ENCODE measurements around the gene SUGP1. TPM values are rescaled to one million over a fixed set of nuclear protein-coding genes. Genes with fewer than 3 reads are reported as not detected.

The SUGP1 gene
- total RNA-seq, 1 donor from 2014 or later: 40.1 TPM

DNA sequence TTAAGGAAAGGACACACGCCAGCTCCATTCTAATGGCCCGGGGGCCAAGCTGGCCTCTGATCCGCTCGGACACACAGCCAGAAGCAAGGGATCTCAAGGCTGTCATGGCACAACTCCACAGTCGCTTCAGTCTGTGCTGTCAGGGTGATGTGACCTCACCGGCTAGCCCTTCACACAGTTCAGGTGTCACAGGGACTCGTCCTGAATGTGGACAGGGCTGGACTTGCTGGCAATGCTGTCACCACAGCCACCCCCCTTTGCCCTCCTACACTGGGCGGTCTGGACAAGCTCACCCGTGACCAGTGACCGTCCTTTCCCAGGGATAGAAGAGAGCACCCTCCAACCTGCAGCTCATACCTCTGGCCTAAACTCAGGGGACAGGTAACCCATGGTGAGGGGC is 15.2 kb downstream of the SUGP1 start:
- Histone ChIP-seq H3K4me1 (no peaks in the 10 kb centered on the region), H3K9me3 (no peaks in the 10 kb centered on the region), H3K4me3 (no peak overlapping the region), H3K27me3 (no peaks in the 10 kb centered on the region), H3K27ac (no peak overlapping the region), H3K36me3 (peaks cover 95% of the 10 kb centered on the region)
- ATAC-seq (no peak), DNase-seq (no peak)
- intact Hi-C loops (cut with DNase I): no loop called here
- TF ChIP-seq, protein P1, sequence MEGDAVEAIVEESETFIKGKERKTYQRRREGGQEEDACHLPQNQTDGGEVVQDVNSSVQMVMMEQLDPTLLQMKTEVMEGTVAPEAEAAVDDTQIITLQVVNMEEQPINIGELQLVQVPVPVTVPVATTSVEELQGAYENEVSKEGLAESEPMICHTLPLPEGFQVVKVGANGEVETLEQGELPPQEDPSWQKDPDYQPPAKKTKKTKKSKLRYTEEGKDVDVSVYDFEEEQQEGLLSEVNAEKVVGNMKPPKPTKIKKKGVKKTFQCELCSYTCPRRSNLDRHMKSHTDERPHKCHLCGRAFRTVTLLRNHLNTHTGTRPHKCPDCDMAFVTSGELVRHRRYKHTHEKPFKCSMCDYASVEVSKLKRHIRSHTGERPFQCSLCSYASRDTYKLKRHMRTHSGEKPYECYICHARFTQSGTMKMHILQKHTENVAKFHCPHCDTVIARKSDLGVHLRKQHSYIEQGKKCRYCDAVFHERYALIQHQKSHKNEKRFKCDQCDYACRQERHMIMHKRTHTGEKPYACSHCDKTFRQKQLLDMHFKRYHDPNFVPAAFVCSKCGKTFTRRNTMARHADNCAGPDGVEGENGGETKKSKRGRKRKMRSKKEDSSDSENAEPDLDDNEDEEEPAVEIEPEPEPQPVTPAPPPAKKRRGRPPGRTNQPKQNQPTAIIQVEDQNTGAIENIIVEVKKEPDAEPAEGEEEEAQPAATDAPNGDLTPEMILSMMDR (IDR thresholded peaks at IDR 0.05): no peak

DNA sequence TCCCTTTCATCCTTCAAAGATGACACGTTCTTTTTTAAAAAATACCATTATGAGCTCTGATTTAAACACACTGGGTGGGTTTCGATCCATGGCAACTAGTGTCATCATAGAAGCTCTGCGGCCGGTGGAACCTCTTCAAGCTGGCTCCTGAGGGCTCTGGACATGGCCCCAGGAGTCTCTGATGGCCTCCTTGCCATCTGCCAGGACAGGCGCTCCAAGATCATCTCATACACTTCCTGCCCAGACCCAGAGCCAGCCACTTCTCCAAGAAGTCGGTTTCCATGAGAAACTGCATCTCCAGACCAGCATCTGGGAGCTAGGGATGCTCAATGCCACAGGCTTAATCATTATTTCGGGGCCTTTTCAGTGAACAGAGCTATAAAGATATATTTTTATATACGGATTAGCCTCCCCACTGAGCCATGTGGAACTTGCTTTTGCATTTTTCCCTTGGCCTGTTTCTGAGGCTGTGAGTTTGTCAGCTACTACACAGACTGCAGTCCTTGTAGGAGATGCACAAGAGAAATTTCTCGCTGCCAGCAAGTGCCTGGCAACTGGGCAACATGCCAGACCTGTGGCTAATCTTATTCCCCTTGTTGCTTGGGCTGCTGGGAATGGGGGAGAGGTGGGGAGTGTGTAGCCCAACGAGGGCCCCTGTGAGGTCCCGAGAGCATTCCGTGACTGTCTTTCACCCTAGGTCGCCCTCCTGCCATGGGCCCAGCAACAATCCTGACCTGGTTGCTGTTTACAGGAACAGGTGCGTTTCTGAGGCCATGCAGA is 15.9 kb downstream of the SUGP1 start:
- intact Hi-C loops (cut with DNase I): no loop called here
- Histone ChIP-seq H3K36me3 (peaks cover 88% of the 10 kb centered on the region), H3K4me3 (no peak overlapping the region), H3K27me3 (no peaks in the 10 kb centered on the region), H3K27ac (no peak overlapping the region), H3K4me1 (no peaks in the 10 kb centered on the region), H3K9me3 (no peaks in the 10 kb centered on the region)
- TF ChIP-seq, protein P1 (IDR thresholded peaks at IDR 0.05): no peak
- no peak for DNase-seq
- no peak for ATAC-seq

DNA sequence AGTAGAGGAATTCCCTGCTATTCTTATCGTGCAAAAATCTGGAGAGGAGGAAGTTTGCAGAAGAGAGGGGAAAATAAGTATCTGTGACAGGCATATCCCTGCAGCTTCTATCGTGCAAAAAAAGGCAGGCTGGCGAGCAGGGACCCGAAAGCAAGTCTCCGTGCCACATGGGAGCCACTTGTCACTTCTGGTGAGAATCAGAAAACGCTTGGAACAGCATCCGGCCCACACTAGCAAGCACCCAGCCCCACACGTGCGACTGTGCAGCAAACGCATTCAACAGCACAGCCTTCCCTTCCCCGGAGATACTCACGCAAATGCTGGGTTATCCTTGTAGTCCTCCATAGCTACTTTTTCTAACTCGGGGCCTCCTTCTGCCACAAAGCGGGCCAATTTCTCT is 16.9 kb downstream of the SUGP1 start:
- TF ChIP-seq, protein P1 (IDR thresholded peaks at IDR 0.05): no peak
- no peaks in the 10 kb centered on the region for H3K9me3 ChIP-seq
- no peak overlapping the region for H3K4me3 ChIP-seq
- intact Hi-C loops (cut with DNase I): no loop called here
- H3K27me3 ChIP-seq: no peaks in the 10 kb centered on the region
- peaks cover 82% of the 10 kb centered on the region for H3K36me3 ChIP-seq
- no peaks in the 10 kb centered on the region for H3K4me1 ChIP-seq
- no peak for DNase-seq
- no peak overlapping the region for H3K27ac ChIP-seq
- no peak for ATAC-seq

DNA sequence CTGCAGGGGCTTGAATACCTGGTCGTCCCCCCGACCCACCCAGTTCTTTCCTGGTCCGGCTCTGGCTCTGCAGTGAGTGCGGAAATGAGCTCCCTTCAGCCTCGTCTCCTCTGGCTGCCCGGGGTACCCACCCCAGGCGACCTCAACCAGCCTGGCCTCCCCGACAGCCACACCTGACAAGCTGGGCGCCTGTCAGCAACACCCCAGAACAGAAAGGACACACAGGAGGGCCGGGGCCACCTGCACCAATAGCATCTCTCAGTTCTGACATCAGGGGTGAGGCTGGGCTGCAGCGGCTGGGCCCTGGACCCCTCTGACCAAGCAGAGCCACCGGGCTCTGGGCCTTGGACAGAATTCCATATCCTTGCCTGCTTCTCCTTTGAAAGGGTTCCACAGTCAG is 19.7 kb downstream of the SUGP1 start:
- ATAC-seq (no peak), DNase-seq (no peak)
- no peaks in the 10 kb centered on the region for H3K27me3 ChIP-seq
- no peaks in the 10 kb centered on the region for H3K4me1 ChIP-seq
- intact Hi-C loops (cut with DNase I): no loop called here
- no peaks in the 10 kb centered on the region for H3K9me3 ChIP-seq
- no peak overlapping the region for H3K27ac ChIP-seq
- H3K36me3 ChIP-seq: peaks cover 74% of the 10 kb centered on the region
- no peak overlapping the region for H3K4me3 ChIP-seq
- TF ChIP-seq, protein P1 (IDR thresholded peaks at IDR 0.05): no peak

DNA sequence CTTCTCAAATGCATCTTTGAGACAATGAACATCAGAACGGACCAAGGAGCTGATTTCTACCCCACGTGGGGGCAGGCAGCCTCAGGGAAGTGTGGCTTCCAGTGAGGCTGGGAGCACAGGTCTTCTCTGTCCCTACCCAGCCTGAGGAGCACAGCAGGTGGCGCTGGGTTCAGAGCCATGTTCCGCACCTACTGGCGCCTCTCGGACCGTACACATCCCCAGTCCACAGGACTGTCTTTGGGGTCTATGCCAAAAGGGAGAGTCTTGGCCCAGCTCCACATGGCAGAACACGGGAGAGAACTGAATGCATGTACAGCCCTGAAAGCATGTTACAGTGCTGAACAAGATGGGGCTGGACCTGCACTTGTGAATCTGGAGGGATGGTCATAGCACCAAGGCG is 22.6 kb downstream of the SUGP1 start:
- TF ChIP-seq, protein P1 (IDR thresholded peaks at IDR 0.05): no peak
- Histone ChIP-seq H3K4me1 (no peaks in the 10 kb centered on the region), H3K9me3 (no peaks in the 10 kb centered on the region), H3K27ac (no peak overlapping the region), H3K27me3 (no peaks in the 10 kb centered on the region), H3K36me3 (peaks cover 74% of the 10 kb centered on the region), H3K4me3 (no peak overlapping the region)
- intact Hi-C loops (cut with DNase I): no loop called here
- ATAC-seq (no peak), DNase-seq (no peak)
